ENCODE results near the gene COX6B2. TPM values are rescaled to one million over a fixed set of nuclear protein-coding genes. Genes with fewer than 3 reads are reported as not detected.
"Not testable (repeated sequence)": the region's sequence is repeated elsewhere in the genome, so short reads cannot be mapped to it uniquely, and the experiment has no call there.

COX6B2 gene
- total RNA-seq, result 10 to 100 TPM in 3 of 4 donors, 1 to 10 TPM in 1; 4.0 to 58.7 (median 21.0) TPM

GRCh38 chr19:55354698-55355212 lies at the start of gene COX6B2:
Gene COX6B2 (minus strand): TSS chr19:55354719. CDS start chr19:55354521, 198 bp downstream.
- TF ChIP-seq CTCF (IDR thresholded peaks at IDR 0.05) (no peak), EP300 (IDR thresholded peaks at IDR 0.05; ENCODE audit: low read depth) (no peak), POLR2AphosphoS5 (IDR thresholded peaks at IDR 0.05) (no peak), POLR2A (IDR thresholded peaks at IDR 0.05) (no peak)
- no peak for DNase-seq
- Histone ChIP-seq H3K27me3 (peaks cover 63% of the 10 kb centered on the region), H3K9me3 (no peaks in the 10 kb centered on the region), H3K27ac (peak within 1 kb of the TSS in 3 of 4 donors; percentile 1 to 64 (median 50)), H3K36me3 (no peaks in the 10 kb centered on the region), H3K4me1 (peaks cover 17 to 39% (median 19%) of the 10 kb centered on the region in 4 donors), H3K4me3 (peak within 1 kb of the TSS; percentile 1 to 50 (median 27))
- in situ Hi-C loops (cut with MboI; ENCODE audit: low pct_ligation_motif_present in 1 of 4, low pct_unique_long_range_greater_than_20kb in 1 of 4, low sequenced_read_pairs in 3 of 4), result no loop called here
- 4% methylated on average over 18 of the region's 43 CpGs; no CpG with 5 or more reads in 1 of the 2 donors for WGBS, 2 donors (ENCODE audit: low coverage in 1 of 2)
- intact Hi-C loops (cut with DNase I; ENCODE audit: low total_unique reads), result no loop called here

GRCh38 chr19:55402509-55402908 lies 48.0 kb upstream of the COX6B2 start:
- Histone ChIP-seq H3K27ac (no peak overlapping the region), H3K4me1 (peaks cover 0 to 20% (median 18%) of the 10 kb centered on the region in 4 donors), H3K4me3 (no peak overlapping the region), H3K36me3 (peaks cover 0 to 18% (median 0%) of the 10 kb centered on the region in 4 donors), H3K27me3 (no peaks in the 10 kb centered on the region), H3K9me3 (no peaks in the 10 kb centered on the region)
- in situ Hi-C loops (cut with MboI; ENCODE audit: low pct_ligation_motif_present in 1 of 4, low pct_unique_long_range_greater_than_20kb in 1 of 4, low sequenced_read_pairs in 3 of 4), result loop anchor here in 2 of 4 donors (25.0 kb wide), 1 partner anchor 115 kb away; the partner anchor contains the start of genes BRSK1 (in 2 of the 2) and HSPBP1 (in 2 of the 2)
- no peak for DNase-seq
- intact Hi-C loops (cut with DNase I; ENCODE audit: low total_unique reads), result no loop called here
- no peak for TF ChIP-seq EP300 (IDR thresholded peaks at IDR 0.05; ENCODE audit: low read depth)
- no peak for TF ChIP-seq POLR2A (IDR thresholded peaks at IDR 0.05)
- TF ChIP-seq POLR2AphosphoS5 (IDR thresholded peaks at IDR 0.05), result no peak
- no peak for TF ChIP-seq CTCF (IDR thresholded peaks at IDR 0.05)
- WGBS, 2 donors (ENCODE audit: low coverage in 1 of 2), result 90% methylated on average over 2 of the region's 2 CpGs; no CpG with 5 or more reads in 1 of the 2 donors

- WGBS, 2 donors (ENCODE audit: low coverage in 1 of 2), result 91% methylated on average over 24 of the region's 28 CpGs; no CpG with 5 or more reads in 1 of the 2 donors
- H3K27ac ChIP-seq; H3K4me3 ChIP-seq; DNase-seq; H3K27me3 ChIP-seq; H3K9me3 ChIP-seq; intact Hi-C loops (cut with DNase I; ENCODE audit: low total_unique reads): not testable (repeated sequence)
- in situ Hi-C loops (cut with MboI; ENCODE audit: low pct_ligation_motif_present in 1 of 4, low pct_unique_long_range_greater_than_20kb in 1 of 4, low sequenced_read_pairs in 3 of 4), result loop anchor here in 2 of 4 donors (25.0 kb wide), 1 partner anchor 114 kb away; the partner anchor contains the start of genes BRSK1 (in 2 of the 2) and HSPBP1 (in 2 of the 2)
- Histone ChIP-seq H3K4me1 (peaks cover 0 to 11% (median 9%) of the 10 kb centered on the region in 4 donors), H3K36me3 (peaks cover 0 to 18% (median 0%) of the 10 kb centered on the region in 4 donors)
Measured at GRCh38 chr19:55401390-55401789, 46.9 kb upstream of the COX6B2 start.

GRCh38 chr19:55400281-55401087 lies 46.0 kb upstream of the COX6B2 start:
- in situ Hi-C loops (cut with MboI; ENCODE audit: low pct_ligation_motif_present in 1 of 4, low pct_unique_long_range_greater_than_20kb in 1 of 4, low sequenced_read_pairs in 3 of 4) (loop anchor here in 2 of 4 donors (25.0 kb wide), 1 partner anchor 113 kb away; the partner anchor contains the start of genes BRSK1 (in 2 of the 2) and HSPBP1 (in 2 of the 2)), intact Hi-C loops (cut with DNase I; ENCODE audit: low total_unique reads) (no loop called here)
- H3K27ac ChIP-seq, result no peak overlapping the region
- no peak for DNase-seq
- peaks cover 0 to 18% (median 0%) of the 10 kb centered on the region in 4 donors for H3K36me3 ChIP-seq
- H3K4me3 ChIP-seq, result no peak overlapping the region
- no peaks in the 10 kb centered on the region for H3K9me3 ChIP-seq
- H3K27me3 ChIP-seq, result no peaks in the 10 kb centered on the region
- TF ChIP-seq POLR2AphosphoS5 (IDR thresholded peaks at IDR 0.05) (no peak), CTCF (IDR thresholded peaks at IDR 0.05) (no peak), POLR2A (IDR thresholded peaks at IDR 0.05) (no peak), EP300 (IDR thresholded peaks at IDR 0.05; ENCODE audit: low read depth) (no peak)
- WGBS, 2 donors (ENCODE audit: low coverage in 1 of 2), result 80 to 86% methylated on average over 2 to 14 of the region's 14 CpGs
- peaks cover 0 to 2% (median under 1%) of the 10 kb centered on the region in 4 donors for H3K4me1 ChIP-seq
